ENCODE data around the gene PLCB1.
A peak's percentile ranks its signal among the peaks of the same experiment; 100 is the strongest.

The PLCB1 gene

GRCh38 chr20:8367689-8368088 lies 235.6 kb downstream of the PLCB1 start:
- Histone ChIP-seq H3K4me1 (ENCODE audit: control insufficient read depth in 1 of 2, insufficient read depth in 1 of 2, low read depth in 1 of 2, low read length in 1 of 2) (peaks cover 0 to 11% of the 10 kb centered on the region in 2 experiments), H3K4me3 (ENCODE audit: low read depth in 1 of 2, low read length in 1 of 2) (no peak overlapping the region), H3K27ac (no peak overlapping the region), H3K9me3 (no peaks in the 10 kb centered on the region), H3K36me3 (no peaks in the 10 kb centered on the region), H3K27me3 (no peaks in the 10 kb centered on the region)
- TF ChIP-seq CTCF (IDR thresholded peaks at IDR 0.05), result no peak

GRCh38 chr20:8368670-8369069 lies 236.6 kb downstream of the PLCB1 start:
- peaks cover 0 to 11% of the 10 kb centered on the region in 2 experiments for H3K4me1 ChIP-seq (ENCODE audit: control insufficient read depth in 1 of 2, insufficient read depth in 1 of 2, low read depth in 1 of 2, low read length in 1 of 2)

GRCh38 chr20:8369311-8369710 lies 237.2 kb downstream of the PLCB1 start:
- Histone ChIP-seq H3K4me3 (ENCODE audit: low read depth in 1 of 2, low read length in 1 of 2) (peak overlapping the region in 1 of 2 experiments; percentile 25), H3K27me3 (no peaks in the 10 kb centered on the region), H3K36me3 (no peaks in the 10 kb centered on the region), H3K4me1 (ENCODE audit: control insufficient read depth in 1 of 2, insufficient read depth in 1 of 2, low read depth in 1 of 2, low read length in 1 of 2) (peaks cover 0 to 11% of the 10 kb centered on the region in 2 experiments), H3K9me3 (no peaks in the 10 kb centered on the region), H3K27ac (peak overlapping the region; percentile 19)
- no peak for TF ChIP-seq CTCF (IDR thresholded peaks at IDR 0.05)

More at GRCh38 chr20:8368670-8369069, 236.6 kb downstream of the PLCB1 start:
- Histone ChIP-seq H3K9me3 (no peaks in the 10 kb centered on the region), H3K4me3 (ENCODE audit: low read depth in 1 of 2, low read length in 1 of 2) (peak overlapping the region in 1 of 2 experiments; percentile 25), H3K27ac (peak overlapping the region; percentile 19), H3K27me3 (no peaks in the 10 kb centered on the region), H3K36me3 (no peaks in the 10 kb centered on the region)
- TF ChIP-seq CTCF (IDR thresholded peaks at IDR 0.05), result no peak

GRCh38 chr20:8370774-8371173 lies 238.7 kb downstream of the PLCB1 start:
- no peak overlapping the region for H3K4me3 ChIP-seq (ENCODE audit: low read depth in 1 of 2, low read length in 1 of 2)
- H3K9me3 ChIP-seq, result no peaks in the 10 kb centered on the region
- peaks cover 0 to 11% of the 10 kb centered on the region in 2 experiments for H3K4me1 ChIP-seq (ENCODE audit: control insufficient read depth in 1 of 2, insufficient read depth in 1 of 2, low read depth in 1 of 2, low read length in 1 of 2)
- no peak overlapping the region for H3K27ac ChIP-seq
- no peaks in the 10 kb centered on the region for H3K36me3 ChIP-seq
- H3K27me3 ChIP-seq, result no peaks in the 10 kb centered on the region
- no peak for TF ChIP-seq CTCF (IDR thresholded peaks at IDR 0.05)

- Histone ChIP-seq H3K4me3 (ENCODE audit: low read depth in 1 of 2, low read length in 1 of 2) (no peak overlapping the region), H3K27me3 (no peaks in the 10 kb centered on the region), H3K4me1 (ENCODE audit: control insufficient read depth in 1 of 2, insufficient read depth in 1 of 2, low read depth in 1 of 2, low read length in 1 of 2) (peaks cover 0 to 11% of the 10 kb centered on the region in 2 experiments), H3K9me3 (no peaks in the 10 kb centered on the region), H3K36me3 (no peaks in the 10 kb centered on the region), H3K27ac (no peak overlapping the region)
- no peak for TF ChIP-seq CTCF (IDR thresholded peaks at IDR 0.05)
These were observed 240.8 kb downstream of the PLCB1 start for GRCh38 chr20:8372824-8373380.

All from neutrophil (primary cell).